Panc1 (cell line): ENCODE data around the gene NVL.

Experiments
- SIN3A ChIP-seq: IDR thresholded peaks from 2 replicates; pipeline ENCODE4 v1.6.1; 2012; ENCODE audit warnings: low read depth, mild to moderate bottlenecking, low read length, moderate library complexity, borderline replicate concordance; ENCODE audit not compliant: insufficient read depth
- TCF7L2 ChIP-seq: IDR thresholded peaks from 2 replicates; pipeline ENCODE4 v1.6.1; 2011; ENCODE audit warnings: mild to moderate bottlenecking, low read depth, low read length, inconsistent platforms
- TF ChIP-seq, protein P1 (sequence below): fragments of 450-650 bp; IDR thresholded peaks from 2 replicates; pipeline ENCODE4 v1.5.1; 2017; ENCODE audit warnings: mild to moderate bottlenecking

DNA sequence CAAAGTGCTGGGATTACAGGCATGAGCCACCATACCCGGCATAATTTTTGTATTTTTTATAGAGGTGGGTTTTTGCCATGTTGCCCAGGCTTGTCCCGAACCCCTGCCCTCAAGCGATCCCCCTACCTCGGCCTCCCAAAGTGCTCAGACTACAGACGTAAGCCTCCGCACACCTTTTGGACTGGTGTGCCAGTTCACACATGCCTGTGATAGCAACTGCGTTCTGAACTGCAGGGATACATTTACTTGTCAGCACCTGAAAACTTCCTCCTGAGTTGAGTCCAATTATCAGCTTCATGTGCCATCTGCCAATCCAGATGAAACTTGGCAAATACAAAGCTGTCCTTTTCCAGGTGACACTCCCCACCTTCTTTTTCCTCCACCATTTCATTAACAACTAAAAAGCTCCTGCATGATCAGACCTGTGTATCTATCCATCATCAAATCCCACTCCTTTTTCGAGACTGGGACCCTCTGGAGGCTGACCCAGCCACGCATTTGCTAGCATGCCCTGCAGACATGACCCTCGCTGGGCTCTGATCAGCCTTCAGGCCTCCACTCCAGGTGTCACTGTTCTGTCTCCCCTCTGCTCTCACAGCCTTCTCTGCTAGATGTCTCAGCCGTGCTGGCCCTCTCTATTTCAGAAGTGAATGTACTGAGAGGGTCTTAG lies 149.1 kb downstream of the NVL start:
- TF ChIP-seq SIN3A (no peak), TCF7L2 (no peak)
- TF ChIP-seq, protein P1, sequence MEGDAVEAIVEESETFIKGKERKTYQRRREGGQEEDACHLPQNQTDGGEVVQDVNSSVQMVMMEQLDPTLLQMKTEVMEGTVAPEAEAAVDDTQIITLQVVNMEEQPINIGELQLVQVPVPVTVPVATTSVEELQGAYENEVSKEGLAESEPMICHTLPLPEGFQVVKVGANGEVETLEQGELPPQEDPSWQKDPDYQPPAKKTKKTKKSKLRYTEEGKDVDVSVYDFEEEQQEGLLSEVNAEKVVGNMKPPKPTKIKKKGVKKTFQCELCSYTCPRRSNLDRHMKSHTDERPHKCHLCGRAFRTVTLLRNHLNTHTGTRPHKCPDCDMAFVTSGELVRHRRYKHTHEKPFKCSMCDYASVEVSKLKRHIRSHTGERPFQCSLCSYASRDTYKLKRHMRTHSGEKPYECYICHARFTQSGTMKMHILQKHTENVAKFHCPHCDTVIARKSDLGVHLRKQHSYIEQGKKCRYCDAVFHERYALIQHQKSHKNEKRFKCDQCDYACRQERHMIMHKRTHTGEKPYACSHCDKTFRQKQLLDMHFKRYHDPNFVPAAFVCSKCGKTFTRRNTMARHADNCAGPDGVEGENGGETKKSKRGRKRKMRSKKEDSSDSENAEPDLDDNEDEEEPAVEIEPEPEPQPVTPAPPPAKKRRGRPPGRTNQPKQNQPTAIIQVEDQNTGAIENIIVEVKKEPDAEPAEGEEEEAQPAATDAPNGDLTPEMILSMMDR = no peak
